Calu3 (cell line): ENCODE data around the gene IL1RAPL2. TPM values are rescaled to one million over a fixed set of nuclear protein-coding genes. Genes with fewer than 3 reads are reported as not detected.

ENCODE experiments used
- BruUV-seq: library from RNA; stranded (reverse); fragments of 400-500 nt; replicated peaks from 2 replicates; lab custom pipeline; 2021; lab: Mats Ljungman, UMichigan
- CTCF ChIA-PET: fragments of 300-600 bp; sonication (Branson Sonifier 250); formaldehyde crosslinking; loops from one replicate; lab custom pipeline; 2022; ENCODE audit warnings: antibody characterized with exemption; lab: Charles Lee
- DNase-seq: peaks from one replicate; pipeline ENCODE4 v3.0.0; 2022
- H3K27ac Mint-ChIP-seq: one replicate; pipeline ENCODE4 v1.8.0; 2022; ENCODE audit warnings: mixed read lengths; ENCODE audit not compliant: unreplicated experiment
- H3K27me3 Mint-ChIP-seq: one replicate; pipeline ENCODE4 v1.8.0; 2022; ENCODE audit warnings: mixed read lengths; ENCODE audit not compliant: unreplicated experiment
- H3K36me3 Mint-ChIP-seq: one replicate; pipeline ENCODE4 v1.8.0; 2022; ENCODE audit warnings: mild to moderate bottlenecking, moderate library complexity, mixed read lengths; ENCODE audit not compliant: insufficient read depth, unreplicated experiment
- H3K4me1 Mint-ChIP-seq: one replicate; pipeline ENCODE4 v1.8.0; 2022; ENCODE audit warnings: mild to moderate bottlenecking, low read depth, mixed read lengths; ENCODE audit not compliant: unreplicated experiment
- H3K4me3 Mint-ChIP-seq: one replicate; pipeline ENCODE4 v1.8.0; 2022; ENCODE audit warnings: mild to moderate bottlenecking, low read depth, moderate library complexity, mixed read lengths; ENCODE audit not compliant: unreplicated experiment
- H3K9me3 Mint-ChIP-seq: one replicate; pipeline ENCODE4 v1.8.0; 2022; ENCODE audit warnings: low read depth, mixed read lengths; ENCODE audit not compliant: unreplicated experiment
- intact Hi-C: fragments of 100-400 bp; cut with micrococcal nuclease; formaldehyde crosslinking; loops from one replicate; pipeline ENCODE4 v1.10.0; 2022; ENCODE audit not compliant: unreplicated experiment
- total RNA-seq: library from RNA; stranded (reverse); gene quantifications from 2 replicates; pipeline ENCODE4 v1.2.3, GENCODE V29; 2022
- TF ChIP-seq, protein P1 (sequence below): fragments of 200-600 bp; IDR thresholded peaks from one replicate; pipeline ENCODE4 v1.8.0; 2022; ENCODE audit warnings: antibody characterized with exemption; ENCODE audit not compliant: unreplicated experiment

Gene IL1RAPL2
- total RNA-seq, 1 experiment from 2014 or later, result not detected

GRCh38 chrX:104707572-104707971, 141.6 kb downstream of the IL1RAPL2 start:
- no TSS peak for BruUV-seq
- CTCF ChIA-PET, result no interaction called here
- Mint-ChIP-seq H3K4me1 (no peaks in the 10 kb centered on the region), H3K9me3 (no peaks in the 10 kb centered on the region), H3K27me3 (peaks cover 9% of the 10 kb centered on the region), H3K36me3 (no peaks in the 10 kb centered on the region), H3K27ac (no peak overlapping the region), H3K4me3 (no peak overlapping the region)
- intact Hi-C loops, result no loop called here
- TF ChIP-seq, protein P1, sequence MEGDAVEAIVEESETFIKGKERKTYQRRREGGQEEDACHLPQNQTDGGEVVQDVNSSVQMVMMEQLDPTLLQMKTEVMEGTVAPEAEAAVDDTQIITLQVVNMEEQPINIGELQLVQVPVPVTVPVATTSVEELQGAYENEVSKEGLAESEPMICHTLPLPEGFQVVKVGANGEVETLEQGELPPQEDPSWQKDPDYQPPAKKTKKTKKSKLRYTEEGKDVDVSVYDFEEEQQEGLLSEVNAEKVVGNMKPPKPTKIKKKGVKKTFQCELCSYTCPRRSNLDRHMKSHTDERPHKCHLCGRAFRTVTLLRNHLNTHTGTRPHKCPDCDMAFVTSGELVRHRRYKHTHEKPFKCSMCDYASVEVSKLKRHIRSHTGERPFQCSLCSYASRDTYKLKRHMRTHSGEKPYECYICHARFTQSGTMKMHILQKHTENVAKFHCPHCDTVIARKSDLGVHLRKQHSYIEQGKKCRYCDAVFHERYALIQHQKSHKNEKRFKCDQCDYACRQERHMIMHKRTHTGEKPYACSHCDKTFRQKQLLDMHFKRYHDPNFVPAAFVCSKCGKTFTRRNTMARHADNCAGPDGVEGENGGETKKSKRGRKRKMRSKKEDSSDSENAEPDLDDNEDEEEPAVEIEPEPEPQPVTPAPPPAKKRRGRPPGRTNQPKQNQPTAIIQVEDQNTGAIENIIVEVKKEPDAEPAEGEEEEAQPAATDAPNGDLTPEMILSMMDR, result no peak
- no peak for DNase-seq

DNA sequence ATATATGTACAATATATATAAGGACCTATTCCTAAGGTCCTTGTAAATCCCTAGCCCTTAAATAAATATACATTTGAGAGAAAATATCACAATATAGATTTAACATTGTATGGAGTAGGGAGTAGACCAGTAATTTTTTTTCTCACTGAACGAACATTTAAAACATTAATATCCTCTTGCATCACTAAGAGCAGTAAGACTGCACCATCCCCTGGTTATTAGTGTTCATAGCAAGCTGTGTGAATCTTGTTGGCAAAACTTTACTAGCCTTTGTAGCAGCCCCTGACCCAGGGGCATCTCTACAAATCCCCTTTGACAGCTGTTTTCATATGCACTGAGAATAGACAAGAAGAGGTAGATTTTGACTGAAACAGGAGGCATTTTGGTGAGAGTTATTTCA, 146.5 kb downstream of the IL1RAPL2 start:
- H3K36me3 Mint-ChIP-seq, result no peaks in the 10 kb centered on the region
- H3K9me3 Mint-ChIP-seq, result no peaks in the 10 kb centered on the region
- DNase-seq, result no peak
- TF ChIP-seq, protein P1, result no peak
- peaks cover 22% of the 10 kb centered on the region for H3K27me3 Mint-ChIP-seq
- intact Hi-C loops, result loop anchor here (1.0 to 10.0 kb wide), 4 partner anchors 45 to 398 kb away; partner anchors contain the start of gene IL1RAPL2
- H3K27ac Mint-ChIP-seq, result no peak overlapping the region
- no peaks in the 10 kb centered on the region for H3K4me1 Mint-ChIP-seq
- CTCF ChIA-PET, result interaction anchor here (1.3 kb wide), 1 partner anchor 147 kb away, joined by 8 read pairs; the partner anchor contains the start of gene IL1RAPL2
- H3K4me3 Mint-ChIP-seq, result no peak overlapping the region
- no TSS peak for BruUV-seq

- Mint-ChIP-seq H3K27ac (no peak overlapping the region), H3K9me3 (peaks cover 2% of the 10 kb centered on the region), H3K4me3 (no peak overlapping the region), H3K27me3 (no peaks in the 10 kb centered on the region), H3K36me3 (no peaks in the 10 kb centered on the region), H3K4me1 (no peaks in the 10 kb centered on the region)
- intact Hi-C loops, result no loop called here
- TF ChIP-seq, protein P1, result no peak
- CTCF ChIA-PET, result no interaction called here
- no TSS peak for BruUV-seq
- DNase-seq, result no peak
These were observed 155.9 kb downstream of the IL1RAPL2 start for GRCh38 chrX:104721854-104722253.

- TF ChIP-seq, protein P1, result no peak
- H3K27me3 Mint-ChIP-seq, result no peaks in the 10 kb centered on the region
- intact Hi-C loops, result no loop called here
- no peak for DNase-seq
- no peaks in the 10 kb centered on the region for H3K9me3 Mint-ChIP-seq
- H3K27ac Mint-ChIP-seq, result no peak overlapping the region
- H3K4me1 Mint-ChIP-seq, result no peaks in the 10 kb centered on the region
- BruUV-seq, result no TSS peak
- no peak overlapping the region for H3K4me3 Mint-ChIP-seq
- no peaks in the 10 kb centered on the region for H3K36me3 Mint-ChIP-seq
- CTCF ChIA-PET, result no interaction called here
These were observed 162.5 kb downstream of the IL1RAPL2 start for GRCh38 chrX:104728456-104728855.
